ENCODE measurements around the gene PIP4P1. TPM values are rescaled to one million over a fixed set of nuclear protein-coding genes. Genes with fewer than 3 reads are reported as not detected.

PIP4P1 gene
- polyA plus RNA-seq, 2 donors: 21.5 to 24.4 TPM

- H3K4me3 ChIP-seq (ENCODE audit: low read depth in 1 of 2, low read length in 2 of 2): peak overlapping the region; percentile 80 to 95
- 1 to 3% methylated on average over 9 of the region's 9 CpGs for WGBS, 2 donors
- no peaks in the 10 kb centered on the region for H3K9me3 ChIP-seq (ENCODE audit: control insufficient read depth in 2 of 2, insufficient read depth in 1 of 2, low read depth in 1 of 2, low read length in 1 of 2)
- H3K27me3 ChIP-seq (ENCODE audit: control insufficient read depth in 1 of 2, insufficient read depth in 2 of 2, low read length in 2 of 2): no peaks in the 10 kb centered on the region
- peak overlapping the region; percentile 96 to 99 for H3K27ac ChIP-seq (ENCODE audit: low read depth in 2 of 2, low read length in 1 of 2)
- no peaks in the 10 kb centered on the region for H3K36me3 ChIP-seq (ENCODE audit: control insufficient read depth in 2 of 2, insufficient read depth in 2 of 2, low read length in 1 of 2)
- no peaks in the 10 kb centered on the region for H3K4me1 ChIP-seq (ENCODE audit: control insufficient read depth in 2 of 2, insufficient read depth in 2 of 2, low read length in 1 of 2)
These were observed 47.5 kb downstream of the PIP4P1 start for GRCh38 chr14:20413744-20414082.

DNA sequence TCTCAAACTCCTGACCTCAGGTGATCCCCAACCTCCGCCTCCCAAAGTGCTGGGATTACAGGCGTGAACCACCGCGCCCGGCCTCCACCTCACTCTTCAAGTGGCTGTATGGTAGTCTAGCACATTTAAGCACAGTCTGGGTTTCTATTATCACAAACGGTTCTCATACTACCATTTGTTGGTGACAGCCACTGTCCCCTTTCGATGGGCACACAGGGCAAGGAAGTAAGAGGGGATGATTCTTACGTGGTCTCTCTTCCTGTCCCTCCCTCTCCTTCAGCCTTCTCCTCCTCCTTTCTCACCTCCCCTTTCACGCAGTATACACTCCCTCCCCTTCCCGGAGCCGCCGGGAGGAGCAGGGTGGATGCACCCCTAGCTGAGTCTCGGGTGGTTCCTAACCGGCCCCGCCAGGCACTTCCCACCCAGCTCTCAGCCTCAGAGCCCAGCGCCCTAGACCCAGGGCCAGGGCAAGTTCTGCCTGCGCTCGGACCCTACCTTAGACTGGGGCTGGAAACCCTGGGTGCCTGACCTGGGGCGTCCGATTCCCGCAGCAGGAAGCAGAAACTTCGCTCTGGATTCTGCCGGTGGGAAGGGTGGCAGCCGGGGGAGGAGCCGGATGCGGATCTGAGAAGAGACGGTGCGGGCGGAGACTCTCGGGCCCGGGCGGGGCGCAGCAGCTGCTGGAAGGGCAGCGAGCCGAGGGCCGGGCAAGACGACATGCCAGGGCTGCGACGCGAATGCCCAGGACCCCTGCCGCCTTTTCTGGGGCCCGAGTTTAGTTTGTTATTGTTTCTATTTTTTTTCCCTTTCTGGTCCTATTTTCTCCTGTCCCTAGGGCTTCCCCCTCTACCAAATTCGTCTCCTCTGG, 48.1 kb downstream of the PIP4P1 start, which contains the start of gene TEP1:
Gene TEP1, minus strand, starts transcription at position 626 of the 868 bp plus-strand sequence. CDS start 5,062 bp downstream, outside the sequence.
- no peaks in the 10 kb centered on the region for H3K4me1 ChIP-seq (ENCODE audit: control insufficient read depth in 2 of 2, insufficient read depth in 2 of 2, low read length in 1 of 2)
- 0% methylated on average over 43 of the region's 43 CpGs for WGBS, 2 donors

GRCh38 chr14:20412411-20412810, 48.8 kb downstream of the PIP4P1 start:
- Histone ChIP-seq H3K36me3 (ENCODE audit: control insufficient read depth in 2 of 2, insufficient read depth in 2 of 2, low read length in 1 of 2) (peaks cover 7 to 8% of the 10 kb centered on the region in 2 donors), H3K9me3 (ENCODE audit: control insufficient read depth in 2 of 2, insufficient read depth in 1 of 2, low read depth in 1 of 2, low read length in 1 of 2) (no peaks in the 10 kb centered on the region), H3K27me3 (ENCODE audit: control insufficient read depth in 1 of 2, insufficient read depth in 2 of 2, low read length in 2 of 2) (no peaks in the 10 kb centered on the region), H3K4me1 (ENCODE audit: control insufficient read depth in 2 of 2, insufficient read depth in 2 of 2, low read length in 1 of 2) (no peaks in the 10 kb centered on the region), H3K27ac (ENCODE audit: low read depth in 2 of 2, low read length in 1 of 2) (peak overlapping the region; percentile 96 to 99), H3K4me3 (ENCODE audit: low read depth in 1 of 2, low read length in 2 of 2) (peak overlapping the region; percentile 80 to 95)
- 2 to 3% methylated on average over 7 of the region's 7 CpGs for WGBS, 2 donors

More for the DNA sequence above, 48.1 kb downstream of the PIP4P1 start, which contains the start of gene TEP1:
- Histone ChIP-seq H3K27ac (ENCODE audit: low read depth in 2 of 2, low read length in 1 of 2) (peak within 1 kb of the TSS; percentile 96 to 99), H3K36me3 (ENCODE audit: control insufficient read depth in 2 of 2, insufficient read depth in 2 of 2, low read length in 1 of 2) (peaks cover 1 to 2% of the 10 kb centered on the region in 2 donors), H3K27me3 (ENCODE audit: control insufficient read depth in 1 of 2, insufficient read depth in 2 of 2, low read length in 2 of 2) (no peaks in the 10 kb centered on the region), H3K4me3 (ENCODE audit: low read depth in 1 of 2, low read length in 2 of 2) (peak within 1 kb of the TSS; percentile 80 to 95), H3K9me3 (ENCODE audit: control insufficient read depth in 2 of 2, insufficient read depth in 1 of 2, low read depth in 1 of 2, low read length in 1 of 2) (no peaks in the 10 kb centered on the region)

DNA sequence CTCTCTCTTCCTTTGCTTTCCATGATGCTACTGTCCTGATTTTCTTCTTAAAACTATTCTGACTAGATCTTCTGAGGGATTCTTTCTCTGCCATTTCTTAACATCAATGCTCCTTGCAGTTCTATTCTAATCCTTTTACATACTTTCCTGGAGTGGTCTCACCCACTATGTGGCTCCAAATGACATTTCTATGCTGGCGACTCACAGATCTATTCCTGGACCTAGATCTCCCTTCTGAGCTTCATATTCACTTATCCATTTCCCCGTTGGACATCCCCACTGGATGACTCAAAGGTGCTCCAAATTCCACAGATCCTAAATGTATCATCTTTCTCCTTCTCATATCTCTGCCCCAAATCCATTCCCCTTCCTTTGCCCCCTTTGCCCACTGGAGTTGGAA, 52.0 kb downstream of the PIP4P1 start:
- Histone ChIP-seq H3K9me3 (ENCODE audit: control insufficient read depth in 2 of 2, insufficient read depth in 1 of 2, low read depth in 1 of 2, low read length in 1 of 2) (no peaks in the 10 kb centered on the region), H3K27me3 (ENCODE audit: control insufficient read depth in 1 of 2, insufficient read depth in 2 of 2, low read length in 2 of 2) (no peaks in the 10 kb centered on the region), H3K4me1 (ENCODE audit: control insufficient read depth in 2 of 2, insufficient read depth in 2 of 2, low read length in 1 of 2) (no peaks in the 10 kb centered on the region), H3K4me3 (ENCODE audit: low read depth in 1 of 2, low read length in 2 of 2) (no peak overlapping the region), H3K27ac (ENCODE audit: low read depth in 2 of 2, low read length in 1 of 2) (no peak overlapping the region), H3K36me3 (ENCODE audit: control insufficient read depth in 2 of 2, insufficient read depth in 2 of 2, low read length in 1 of 2) (peaks cover 20% of the 10 kb centered on the region in 2 donors)
- WGBS, 2 donors: 84 to 90% methylated on average over 2 of the region's 2 CpGs

Other genes with a start within 250 kb of the PIP4P1 start
- gene OR11H6, start 237.7 kb downstream of the PIP4P1 start, polyA plus RNA-seq: not detected
- gene OR11H7, start 232.5 kb downstream of the PIP4P1 start, polyA plus RNA-seq: not detected
- gene OR11H4, start 222.1 kb downstream of the PIP4P1 start, polyA plus RNA-seq: not detected
- gene TTC5, start 155.5 kb downstream of the PIP4P1 start, polyA plus RNA-seq: 1 to 10 TPM; 2.9 to 4.2 TPM
- gene CCNB1IP1, start 128.2 kb downstream of the PIP4P1 start, polyA plus RNA-seq: 10 to 100 TPM; 28.5 to 31.6 TPM
- gene PARP2, start 117.8 kb downstream of the PIP4P1 start, polyA plus RNA-seq: 10 to 100 TPM; 11.5 to 13.3 TPM
- gene TEP1, start 47.9 kb downstream of the PIP4P1 start, polyA plus RNA-seq: 10 to 100 TPM in 1 of 2 donors, 1 to 10 TPM in 1; 7.9 to 14.6 TPM
- gene KLHL33, start 25.3 kb downstream of the PIP4P1 start, polyA plus RNA-seq: under 1 TPM; 0.06 to 0.07 TPM
- gene OSGEP, start 6.6 kb downstream of the PIP4P1 start, polyA plus RNA-seq: 10 to 100 TPM; 22.8 to 34.7 TPM
- gene APEX1, start 6.2 kb downstream of the PIP4P1 start, polyA plus RNA-seq: 100 to 1,000 TPM in 1 of 2 donors, 10 to 100 TPM in 1; 70.6 to 115 TPM
- 100 to 1,000 TPM in 1 of 2 donors, 10 to 100 TPM in 1; 40.6 to 121 TPM for gene PNP, start 8.0 kb upstream of the PIP4P1 start, polyA plus RNA-seq
- under 1 TPM in 1 of 2 donors, not detected in 1; 0.10 TPM for gene RNASE10, start 44.1 kb upstream of the PIP4P1 start, polyA plus RNA-seq
- not detected for gene RNASE9, start 99.6 kb upstream of the PIP4P1 start, polyA plus RNA-seq
- not detected for gene RNASE11, start 126.6 kb upstream of the PIP4P1 start, polyA plus RNA-seq
- gene RNASE12, start 129.9 kb upstream of the PIP4P1 start, polyA plus RNA-seq: not detected
- gene OR6S1, start 180.3 kb upstream of the PIP4P1 start, polyA plus RNA-seq: not detected
- 10 to 100 TPM in 1 of 2 donors, 1 to 10 TPM in 1; 4.4 to 18.6 TPM for gene RNASE4, start 223.1 kb upstream of the PIP4P1 start, polyA plus RNA-seq
- gene ANG, start 227.3 kb upstream of the PIP4P1 start, polyA plus RNA-seq: 1 to 10 TPM; 4.6 to 8.4 TPM

Data from esophagus (tissue), 2 donors.